KMS-11 (cell line): ENCODE measurements around the gene APOA4.

Experiments
- H2AFZ ChIP-seq: fragments of 200-600 bp; sonication (generic); 2 replicates; pipeline ENCODE4 v1.6.1; 2016; ENCODE audit warnings: antibody characterized with exemption, mixed run types, low read depth
- H3K27ac ChIP-seq: fragments of 200-600 bp; sonication (generic); 2 replicates; pipeline ENCODE4 v1.6.1; 2016; ENCODE audit warnings: mild to moderate bottlenecking, mixed run types
- H3K27me3 ChIP-seq: fragments of 200-600 bp; sonication (generic); 2 replicates; pipeline ENCODE4 v1.6.1; 2017; ENCODE audit warnings: mild to moderate bottlenecking, low read depth, mixed run types, moderate library complexity; ENCODE audit not compliant: insufficient read depth
- H3K36me3 ChIP-seq: fragments of 200-600 bp; sonication (generic); 2 replicates; pipeline ENCODE4 v1.6.1; 2017; ENCODE audit warnings: mild to moderate bottlenecking, mixed run types; ENCODE audit not compliant: insufficient read depth
- H3K4me1 ChIP-seq: fragments of 200-600 bp; sonication (generic); 2 replicates; pipeline ENCODE4 v1.6.1; 2016; ENCODE audit warnings: mild to moderate bottlenecking, low read depth, mixed run types; ENCODE audit not compliant: poor library complexity, severe bottlenecking
- H3K4me2 ChIP-seq: fragments of 200-600 bp; sonication (generic); 2 replicates; pipeline ENCODE4 v1.7.0; 2016; ENCODE audit warnings: mild to moderate bottlenecking, mixed run types
- H3K4me3 ChIP-seq: fragments of 200-600 bp; sonication (generic); IDR thresholded peaks from 2 replicates; pipeline ENCODE4 v1.6.1; 2017; ENCODE audit warnings: low read depth, low read length, mixed read lengths; ENCODE audit not compliant: insufficient read depth
- H3K79me2 ChIP-seq: fragments of 200-600 bp; sonication (generic); 2 replicates; pipeline ENCODE4 v1.6.1; 2016; ENCODE audit warnings: low read depth, mixed run types; ENCODE audit not compliant: insufficient read depth
- H3K9ac ChIP-seq: fragments of 200-600 bp; sonication (generic); 2 replicates; pipeline ENCODE4 v1.6.1; 2016; ENCODE audit warnings: mild to moderate bottlenecking, mixed run types
- H4K20me1 ChIP-seq: fragments of 200-600 bp; sonication (generic); 2 replicates; pipeline ENCODE4 v1.6.1; 2016; ENCODE audit warnings: mild to moderate bottlenecking, mixed run types; ENCODE audit not compliant: insufficient read depth
- TF ChIP-seq, protein P1 (sequence below): fragments of 200-600 bp; sonication (generic); conservative IDR thresholded peaks from 2 replicates; pipeline ENCODE4 v1.6.1; 2017; ENCODE audit warnings: low read depth, mild to moderate bottlenecking, antibody characterized with exemption, low read length, moderate library complexity, mixed read lengths

APOA4 gene

DNA sequence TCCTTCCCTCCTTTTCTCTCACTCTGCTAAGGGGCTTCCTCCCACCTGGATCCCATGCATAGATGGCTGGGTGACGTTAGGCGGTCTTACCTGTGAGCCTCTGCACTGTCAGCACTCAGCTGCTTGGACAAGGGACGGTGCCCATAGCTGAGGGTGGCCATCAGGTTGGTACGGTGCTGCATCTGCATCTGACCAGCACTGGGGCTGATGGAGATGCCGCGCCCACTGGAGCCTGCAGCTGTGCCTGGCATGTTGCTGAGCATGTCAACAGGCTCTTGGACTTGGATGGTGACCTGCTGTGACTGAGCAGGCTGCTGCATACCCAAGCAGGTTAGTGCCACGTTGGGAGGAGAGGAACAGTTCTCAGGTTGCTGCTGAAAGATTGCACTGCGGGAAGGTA lies 36.1 kb upstream of the APOA4 start:
- H4K20me1 ChIP-seq, result no peaks in the 10 kb centered on the region
- H3K4me2 ChIP-seq, result no peak overlapping the region
- TF ChIP-seq, protein P1, sequence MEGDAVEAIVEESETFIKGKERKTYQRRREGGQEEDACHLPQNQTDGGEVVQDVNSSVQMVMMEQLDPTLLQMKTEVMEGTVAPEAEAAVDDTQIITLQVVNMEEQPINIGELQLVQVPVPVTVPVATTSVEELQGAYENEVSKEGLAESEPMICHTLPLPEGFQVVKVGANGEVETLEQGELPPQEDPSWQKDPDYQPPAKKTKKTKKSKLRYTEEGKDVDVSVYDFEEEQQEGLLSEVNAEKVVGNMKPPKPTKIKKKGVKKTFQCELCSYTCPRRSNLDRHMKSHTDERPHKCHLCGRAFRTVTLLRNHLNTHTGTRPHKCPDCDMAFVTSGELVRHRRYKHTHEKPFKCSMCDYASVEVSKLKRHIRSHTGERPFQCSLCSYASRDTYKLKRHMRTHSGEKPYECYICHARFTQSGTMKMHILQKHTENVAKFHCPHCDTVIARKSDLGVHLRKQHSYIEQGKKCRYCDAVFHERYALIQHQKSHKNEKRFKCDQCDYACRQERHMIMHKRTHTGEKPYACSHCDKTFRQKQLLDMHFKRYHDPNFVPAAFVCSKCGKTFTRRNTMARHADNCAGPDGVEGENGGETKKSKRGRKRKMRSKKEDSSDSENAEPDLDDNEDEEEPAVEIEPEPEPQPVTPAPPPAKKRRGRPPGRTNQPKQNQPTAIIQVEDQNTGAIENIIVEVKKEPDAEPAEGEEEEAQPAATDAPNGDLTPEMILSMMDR, result no peak
- H3K79me2 ChIP-seq, result no peaks in the 10 kb centered on the region
- no peaks in the 10 kb centered on the region for H3K36me3 ChIP-seq
- no peak overlapping the region for H2AFZ ChIP-seq
- no peak overlapping the region for H3K27ac ChIP-seq
- no peaks in the 10 kb centered on the region for H3K27me3 ChIP-seq
- no peak overlapping the region for H3K4me3 ChIP-seq
- H3K9ac ChIP-seq, result no peak overlapping the region
- peaks cover 12% of the 10 kb centered on the region for H3K4me1 ChIP-seq

- no peak overlapping the region for H3K9ac ChIP-seq
- H3K79me2 ChIP-seq, result no peaks in the 10 kb centered on the region
- H3K4me3 ChIP-seq, result no peak overlapping the region
- no peak overlapping the region for H2AFZ ChIP-seq
- TF ChIP-seq, protein P1, result no peak
- no peaks in the 10 kb centered on the region for H4K20me1 ChIP-seq
- H3K27ac ChIP-seq, result no peak overlapping the region
- no peak overlapping the region for H3K4me2 ChIP-seq
- peaks cover 25% of the 10 kb centered on the region for H3K4me1 ChIP-seq
- no peaks in the 10 kb centered on the region for H3K27me3 ChIP-seq
- no peaks in the 10 kb centered on the region for H3K36me3 ChIP-seq
These were observed 34.8 kb upstream of the APOA4 start for GRCh38 chr11:116857936-116858335.

DNA sequence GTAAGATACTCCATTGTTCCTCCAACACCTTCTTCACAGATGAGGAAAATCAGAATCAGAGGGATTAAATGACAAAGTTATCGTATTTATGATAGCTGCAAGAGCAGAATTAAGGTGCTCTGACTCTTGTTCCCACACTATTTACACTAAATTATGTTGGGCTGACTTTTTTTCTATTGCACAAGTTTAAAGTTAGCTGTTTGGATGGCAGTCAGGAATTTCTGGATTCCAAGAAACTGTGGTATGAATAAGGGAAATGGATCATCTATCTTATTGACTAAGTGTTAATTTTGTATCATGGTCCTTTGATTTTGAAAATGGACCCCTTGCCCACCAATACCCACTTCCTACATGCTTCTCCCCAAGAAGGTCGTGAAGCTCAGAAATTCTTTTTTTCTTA lies 34.2 kb upstream of the APOA4 start:
- Histone ChIP-seq H3K4me3 (no peak overlapping the region), H3K36me3 (no peaks in the 10 kb centered on the region), H3K79me2 (no peaks in the 10 kb centered on the region), H3K9ac (no peak overlapping the region), H2AFZ (no peak overlapping the region), H4K20me1 (no peaks in the 10 kb centered on the region), H3K27me3 (no peaks in the 10 kb centered on the region), H3K27ac (no peak overlapping the region), H3K4me2 (no peak overlapping the region), H3K4me1 (peaks cover 31% of the 10 kb centered on the region)
- TF ChIP-seq, protein P1, result no peak

DNA sequence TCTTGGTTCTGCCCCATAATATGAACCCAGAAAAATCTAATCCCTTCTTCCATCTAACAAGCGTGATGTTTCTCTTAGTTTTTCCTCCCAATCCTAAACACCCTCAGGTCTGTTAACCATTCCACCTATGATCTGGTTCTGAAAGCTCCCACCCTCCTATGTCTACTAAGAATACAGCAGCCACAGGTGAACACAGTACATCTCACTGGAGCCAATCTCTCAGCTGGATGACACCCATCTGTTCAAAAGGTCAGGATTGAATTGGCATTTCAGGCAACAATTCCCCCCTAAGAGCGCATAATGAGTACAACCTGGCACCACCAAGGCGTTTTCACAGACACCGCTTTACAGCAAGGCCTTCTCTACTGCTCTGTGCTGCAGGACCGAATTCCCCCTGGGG lies 33.3 kb upstream of the APOA4 start:
- Histone ChIP-seq H3K4me1 (peaks cover 40% of the 10 kb centered on the region), H3K9ac (no peak overlapping the region), H3K4me2 (no peak overlapping the region), H3K27ac (no peak overlapping the region), H3K4me3 (no peak overlapping the region), H2AFZ (no peak overlapping the region), H4K20me1 (no peaks in the 10 kb centered on the region), H3K36me3 (no peaks in the 10 kb centered on the region), H3K79me2 (no peaks in the 10 kb centered on the region), H3K27me3 (no peaks in the 10 kb centered on the region)
- TF ChIP-seq, protein P1, result no peak
